ENCODE data around the gene DLAT.

DNA sequence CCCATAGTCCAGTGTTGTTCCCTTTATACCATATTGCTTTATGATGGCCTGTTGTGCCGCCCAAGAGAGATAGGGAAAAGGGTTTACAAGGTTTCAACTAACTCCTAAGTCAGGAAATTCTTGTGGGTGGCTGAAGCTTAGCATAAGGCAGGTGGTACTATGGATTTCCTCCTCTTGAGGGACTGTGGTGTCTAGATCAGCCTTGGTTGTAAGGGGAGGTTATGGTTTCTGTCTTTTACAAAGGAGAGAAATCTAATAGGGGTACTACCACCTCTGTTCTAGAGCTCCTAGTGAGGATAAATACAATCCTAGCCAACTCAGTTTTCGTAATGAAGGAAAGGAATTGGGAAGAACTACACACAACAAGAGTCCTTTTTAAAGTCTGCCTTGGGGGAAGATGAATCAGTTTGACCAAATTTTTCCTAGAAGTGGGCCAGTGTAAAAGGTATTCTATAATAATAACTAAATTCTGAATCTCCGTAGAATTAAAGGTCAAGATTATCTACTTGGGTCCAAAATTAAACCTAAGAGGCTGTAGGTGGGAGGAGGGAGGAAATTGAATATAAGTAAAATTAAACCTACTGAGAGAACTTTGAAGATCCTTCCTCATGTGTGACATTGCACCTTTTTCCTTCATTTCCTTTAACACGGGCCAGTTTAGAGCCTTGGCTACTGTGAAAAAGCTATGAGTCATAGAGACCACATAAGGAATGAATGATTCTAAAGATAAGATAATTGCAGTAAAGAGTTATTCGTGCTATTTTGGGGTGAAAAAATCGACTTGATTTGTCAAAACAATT, 17.2 kb downstream of the DLAT start:
- TF ChIP-seq, protein P1, sequence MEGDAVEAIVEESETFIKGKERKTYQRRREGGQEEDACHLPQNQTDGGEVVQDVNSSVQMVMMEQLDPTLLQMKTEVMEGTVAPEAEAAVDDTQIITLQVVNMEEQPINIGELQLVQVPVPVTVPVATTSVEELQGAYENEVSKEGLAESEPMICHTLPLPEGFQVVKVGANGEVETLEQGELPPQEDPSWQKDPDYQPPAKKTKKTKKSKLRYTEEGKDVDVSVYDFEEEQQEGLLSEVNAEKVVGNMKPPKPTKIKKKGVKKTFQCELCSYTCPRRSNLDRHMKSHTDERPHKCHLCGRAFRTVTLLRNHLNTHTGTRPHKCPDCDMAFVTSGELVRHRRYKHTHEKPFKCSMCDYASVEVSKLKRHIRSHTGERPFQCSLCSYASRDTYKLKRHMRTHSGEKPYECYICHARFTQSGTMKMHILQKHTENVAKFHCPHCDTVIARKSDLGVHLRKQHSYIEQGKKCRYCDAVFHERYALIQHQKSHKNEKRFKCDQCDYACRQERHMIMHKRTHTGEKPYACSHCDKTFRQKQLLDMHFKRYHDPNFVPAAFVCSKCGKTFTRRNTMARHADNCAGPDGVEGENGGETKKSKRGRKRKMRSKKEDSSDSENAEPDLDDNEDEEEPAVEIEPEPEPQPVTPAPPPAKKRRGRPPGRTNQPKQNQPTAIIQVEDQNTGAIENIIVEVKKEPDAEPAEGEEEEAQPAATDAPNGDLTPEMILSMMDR (IDR thresholded peaks at IDR 0.05; ENCODE audit: low read depth, low read length), result no peak
- TF ChIP-seq EZH2phosphoT487 (IDR thresholded peaks at IDR 0.05; ENCODE audit: low read depth), result no peak
